Measurements from ENCODE around the gene GRM7.

The GRM7 gene

DNA sequence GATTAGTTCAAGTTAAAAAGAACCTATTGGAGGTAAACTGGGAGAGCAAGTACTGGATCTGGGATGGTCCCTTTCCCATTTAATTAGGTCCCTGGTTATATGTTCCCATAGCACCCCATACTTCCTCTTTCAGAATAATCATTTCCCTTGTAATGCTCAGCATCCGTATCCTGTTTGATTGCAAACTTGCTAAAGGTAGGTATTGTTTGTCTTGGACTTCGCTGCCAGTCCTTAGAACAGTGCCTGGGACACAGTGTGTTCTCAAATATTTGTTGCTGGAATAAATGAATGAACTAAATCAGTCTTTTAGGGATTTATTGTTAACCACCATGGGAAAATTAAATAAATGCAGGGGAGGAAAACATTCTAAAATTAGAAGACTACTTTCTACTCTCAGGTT, 299.8 kb downstream of the GRM7 start:
- DNase-seq, result no peak

DNA sequence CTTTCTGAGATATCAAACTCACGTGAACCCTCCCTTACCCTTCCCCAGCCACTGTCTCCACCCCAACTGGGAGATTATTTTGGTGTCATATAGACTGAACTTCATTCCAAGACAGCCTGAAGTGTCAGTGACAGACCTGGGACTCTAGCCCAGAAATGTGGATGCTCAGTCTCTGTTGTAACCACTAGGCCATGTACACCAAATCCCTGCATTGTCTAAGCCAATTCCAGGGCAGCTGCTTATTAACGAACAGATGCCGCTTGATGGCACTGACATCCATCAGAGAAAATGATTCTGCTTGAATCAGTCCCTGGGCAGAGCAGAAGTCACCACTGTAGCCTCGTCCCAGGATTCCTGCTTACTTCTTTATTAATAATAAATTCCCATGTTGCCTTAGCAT, 305.5 kb downstream of the GRM7 start:
- no peak for DNase-seq

- DNase-seq, result no peak
These were observed 310.6 kb downstream of the GRM7 start for GRCh38 chr3:7171493-7171892.

- DNase-seq, result no peak
These were observed 312.1 kb downstream of the GRM7 start for GRCh38 chr3:7172996-7173395.

DNA sequence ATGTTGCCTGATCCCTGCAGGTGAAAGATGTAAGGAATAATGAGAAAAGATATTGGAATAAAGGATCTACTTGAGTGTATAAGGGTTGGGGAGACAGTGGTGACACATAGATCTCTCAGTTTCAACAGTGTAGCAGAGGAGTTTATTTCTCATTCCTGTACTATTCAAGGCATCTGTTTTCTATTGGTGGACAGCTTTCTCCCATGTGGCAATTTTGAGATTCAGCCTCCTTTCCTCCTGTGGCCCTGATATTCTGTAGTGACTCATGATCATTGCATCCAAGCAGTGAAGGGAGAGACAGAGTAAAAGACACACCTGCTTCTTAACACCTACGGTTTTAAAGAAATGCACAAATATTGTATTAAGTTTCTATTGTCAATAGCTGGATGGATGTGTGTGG, 327.6 kb downstream of the GRM7 start:
- no peak for DNase-seq

DNA sequence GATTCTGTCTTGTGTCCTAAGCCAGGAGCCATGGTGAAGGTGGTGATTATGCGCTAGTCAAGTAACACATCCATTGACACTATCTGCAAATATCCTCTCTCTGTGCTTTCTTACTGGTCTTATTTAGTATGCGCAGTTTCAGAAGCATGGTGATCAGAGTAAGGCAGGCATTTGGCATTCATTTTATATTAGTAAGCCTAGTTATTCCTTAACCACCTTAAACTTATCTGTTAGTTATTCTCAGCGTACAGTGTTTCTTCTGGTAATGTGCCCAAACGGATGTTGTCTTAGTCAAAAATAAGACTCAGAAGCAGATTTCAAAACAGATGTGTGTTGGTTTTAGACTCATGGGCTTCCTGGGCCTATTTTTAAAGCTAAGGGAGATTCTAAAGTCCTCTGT, 329.2 kb downstream of the GRM7 start:
- no peak for DNase-seq

DNA sequence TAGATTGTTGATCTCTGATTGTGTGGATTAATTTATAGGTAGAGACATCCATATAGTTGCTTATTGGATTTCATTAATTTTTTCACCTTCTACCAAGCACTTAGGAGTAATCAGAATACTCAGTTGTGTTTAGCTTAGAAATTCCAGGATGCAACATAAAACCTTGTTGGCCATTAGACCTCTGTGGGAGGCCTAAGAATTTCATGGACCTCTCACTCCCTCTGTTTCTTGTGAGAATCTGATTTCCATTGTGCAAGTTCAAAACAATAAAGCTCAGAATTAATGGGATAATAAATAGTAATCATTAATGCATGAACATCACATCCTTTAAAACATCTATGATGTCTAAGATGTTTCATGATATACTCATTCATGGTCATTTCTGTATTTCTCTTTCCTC, 332.4 kb downstream of the GRM7 start:
- DNase-seq, result no peak

GRCh38 chr3:7194071-7194835, 333.3 kb downstream of the GRM7 start:
- no peak for DNase-seq

DNA sequence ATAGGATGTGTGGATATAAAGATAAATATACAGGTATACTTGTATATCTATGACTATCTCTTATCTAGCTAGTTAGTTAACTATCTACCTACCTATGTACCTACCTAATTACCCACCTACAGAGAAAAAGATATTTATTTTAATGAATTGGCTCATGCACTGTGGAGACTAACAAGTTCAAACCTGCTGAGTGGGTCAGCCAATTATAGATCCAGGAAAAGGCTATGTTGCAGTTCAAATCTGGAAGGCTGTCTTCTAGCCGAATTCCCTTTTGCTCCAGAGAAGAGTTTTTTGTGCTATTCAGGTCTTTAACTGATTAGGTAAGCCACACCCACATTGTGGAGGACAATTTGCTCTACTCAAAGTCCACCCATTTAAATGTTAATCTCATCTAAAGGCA, 335.0 kb downstream of the GRM7 start:
- no peak for DNase-seq

DNA sequence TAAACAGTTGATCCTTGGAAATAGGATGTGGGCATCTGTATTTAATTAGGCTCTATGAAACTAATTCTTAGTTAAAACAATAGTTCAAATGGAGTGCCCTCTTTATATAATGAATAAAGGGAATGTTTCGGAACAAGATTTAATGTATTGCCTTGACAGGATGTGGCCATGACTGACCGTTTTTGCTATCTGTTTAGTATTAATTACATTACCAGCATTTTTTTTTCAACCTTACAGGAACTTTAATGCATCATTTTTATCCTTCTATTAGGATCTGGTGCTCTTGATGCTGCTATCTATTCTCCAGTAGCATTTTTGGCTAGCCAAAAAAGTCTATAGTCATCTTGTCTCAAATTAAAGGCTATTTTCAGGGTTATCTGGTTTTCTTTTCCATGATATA, 340.9 kb downstream of the GRM7 start:
- DNase-seq, result no peak

GRCh38 chr3:7203969-7204847, 343.3 kb downstream of the GRM7 start:
- DNase-seq, result no peak

GRCh38 chr3:7204848-7205156, 343.9 kb downstream of the GRM7 start:
- DNase-seq, result no peak

DNA sequence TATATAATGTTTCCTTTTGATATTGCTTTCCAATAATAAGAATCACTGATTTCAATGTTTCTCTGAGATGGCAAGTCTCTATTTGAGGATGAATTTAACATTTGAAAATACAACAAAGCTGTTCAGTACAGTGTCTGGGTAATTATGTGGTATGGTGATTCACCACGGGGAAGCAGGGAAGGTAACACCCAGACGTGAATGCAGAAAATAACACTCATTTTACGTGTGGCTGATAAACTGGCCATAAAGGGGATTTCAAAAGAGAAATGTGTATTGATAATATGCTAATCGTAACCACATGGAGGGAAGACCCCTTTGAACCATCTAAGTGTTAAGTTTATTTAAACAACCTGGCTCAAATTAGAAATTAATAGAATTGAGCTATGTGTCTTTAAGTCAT, 344.6 kb downstream of the GRM7 start:
- no peak for DNase-seq

GRCh38 chr3:7205962-7206361, 345.0 kb downstream of the GRM7 start:
- DNase-seq, result no peak

- no peak for DNase-seq
These were observed 346.2 kb downstream of the GRM7 start for GRCh38 chr3:7207125-7207524.

GRCh38 chr3:7207928-7208327, 347.0 kb downstream of the GRM7 start:
- no peak for DNase-seq

DNA sequence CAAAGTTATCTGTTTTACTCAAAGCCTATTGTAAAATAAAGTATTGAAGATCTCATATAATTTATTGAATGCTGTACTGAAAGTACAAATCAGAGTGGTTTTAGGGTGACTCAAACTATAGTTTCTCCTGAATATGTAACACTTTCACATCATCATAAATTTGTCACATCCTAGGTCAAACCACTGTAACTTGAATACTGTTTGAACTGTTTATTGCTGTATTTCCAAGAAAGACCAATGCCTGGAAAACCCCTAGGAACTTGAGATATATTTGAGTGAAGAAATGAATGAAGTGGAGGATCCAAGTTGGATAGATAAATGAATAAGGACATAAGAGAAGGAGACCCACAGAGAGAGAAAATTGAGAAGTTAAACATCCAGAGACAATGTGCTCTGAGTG, 348.2 kb downstream of the GRM7 start:
- no peak for DNase-seq

- no peak for DNase-seq
These were observed 350.8 kb downstream of the GRM7 start for GRCh38 chr3:7211740-7212139.

GRCh38 chr3:7215706-7216105, 354.8 kb downstream of the GRM7 start:
- DNase-seq, result no peak

DNA sequence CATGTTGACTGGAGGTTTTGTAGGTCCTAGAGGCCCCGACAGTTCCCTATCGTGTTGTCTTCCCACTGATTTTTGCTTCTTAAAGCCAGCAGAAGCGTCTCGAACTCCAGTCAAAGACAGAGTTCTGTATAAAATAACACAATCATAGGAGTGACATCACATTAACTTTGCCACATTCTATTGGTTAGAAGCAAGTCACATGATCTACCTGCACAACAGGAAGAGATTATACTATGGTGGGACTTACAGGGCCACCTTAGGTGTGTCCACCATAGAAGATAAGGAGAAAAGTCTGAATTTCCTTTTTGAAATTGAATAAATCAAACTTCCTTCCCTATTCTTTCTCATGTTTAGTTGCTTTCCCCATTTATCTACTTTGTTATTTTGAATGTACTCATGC, 365.5 kb downstream of the GRM7 start:
- no peak for DNase-seq

DNA sequence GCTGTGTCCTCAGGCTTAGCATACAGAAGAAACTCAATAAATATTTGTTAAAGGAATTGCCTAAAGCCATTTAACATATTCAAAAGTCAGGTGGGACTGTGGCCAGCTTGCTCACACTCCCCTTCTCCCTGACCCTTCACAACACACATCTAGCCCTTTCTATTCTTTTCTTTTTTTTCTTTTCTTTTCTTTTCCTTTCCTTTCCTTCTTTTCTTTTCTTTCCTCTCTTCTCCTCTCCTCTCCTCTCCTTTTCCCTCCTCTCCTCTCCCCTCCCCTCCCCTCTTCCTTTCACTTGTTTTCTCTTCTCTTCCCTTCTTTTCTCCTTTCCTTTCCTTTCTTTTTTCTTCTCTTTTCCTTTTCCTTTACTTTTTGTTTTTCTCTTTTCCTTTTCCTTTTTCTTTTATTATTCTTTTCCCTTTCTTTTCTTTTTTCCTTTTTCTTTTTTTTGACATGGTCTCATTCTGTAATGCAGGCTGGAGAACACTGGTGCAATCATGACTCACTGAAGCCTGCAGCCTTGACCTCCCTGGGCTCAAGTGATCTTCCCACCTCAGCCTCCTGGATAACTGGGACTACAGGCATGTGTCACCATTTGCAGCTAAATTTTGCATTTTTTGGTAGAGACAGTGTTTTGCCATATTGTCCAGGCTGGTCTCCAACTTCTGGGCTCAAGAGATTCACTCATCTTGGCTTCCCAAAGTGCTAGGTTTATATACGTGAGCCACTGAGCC, 377.8 kb downstream of the GRM7 start:
- DNase-seq, result no peak

GRCh38 chr3:7241584-7242302, 380.8 kb downstream of the GRM7 start:
- no peak for DNase-seq

- no peak for DNase-seq
These were observed 381.4 kb downstream of the GRM7 start for GRCh38 chr3:7242303-7242635.

All from NCI-H1105 (cell line).